GM13976 (cell line): ENCODE results near the gene TAS2R60.
"Not testable (repeated sequence)": the region's sequence is repeated elsewhere in the genome, so short reads cannot be mapped to it uniquely, and the experiment has no call there.

Experiments
- DNase-seq: peaks from one replicate; pipeline ENCODE4 v3.0.0; 2012; ENCODE audit warnings: low spot score
- in situ Hi-C: fragments of 300-500 bp; cut with MboI; formaldehyde crosslinking; loops from one replicate; pipeline ENCODE4 v1.12.0; 2022; ENCODE audit warnings: low sequenced_read_pairs, mixed read lengths, inconsistent platforms; ENCODE audit not compliant: unreplicated experiment
- TF ChIP-seq, protein P1 (sequence below): IDR thresholded peaks from 2 replicates; pipeline ENCODE4 v1.5.1; 2012; ENCODE audit warnings: borderline replicate concordance, mild to moderate bottlenecking; ENCODE audit not compliant: insufficient read depth; ENCODE audit errors: extremely low read depth, missing control alignments, control extremely low read depth

The TAS2R60 gene

DNA sequence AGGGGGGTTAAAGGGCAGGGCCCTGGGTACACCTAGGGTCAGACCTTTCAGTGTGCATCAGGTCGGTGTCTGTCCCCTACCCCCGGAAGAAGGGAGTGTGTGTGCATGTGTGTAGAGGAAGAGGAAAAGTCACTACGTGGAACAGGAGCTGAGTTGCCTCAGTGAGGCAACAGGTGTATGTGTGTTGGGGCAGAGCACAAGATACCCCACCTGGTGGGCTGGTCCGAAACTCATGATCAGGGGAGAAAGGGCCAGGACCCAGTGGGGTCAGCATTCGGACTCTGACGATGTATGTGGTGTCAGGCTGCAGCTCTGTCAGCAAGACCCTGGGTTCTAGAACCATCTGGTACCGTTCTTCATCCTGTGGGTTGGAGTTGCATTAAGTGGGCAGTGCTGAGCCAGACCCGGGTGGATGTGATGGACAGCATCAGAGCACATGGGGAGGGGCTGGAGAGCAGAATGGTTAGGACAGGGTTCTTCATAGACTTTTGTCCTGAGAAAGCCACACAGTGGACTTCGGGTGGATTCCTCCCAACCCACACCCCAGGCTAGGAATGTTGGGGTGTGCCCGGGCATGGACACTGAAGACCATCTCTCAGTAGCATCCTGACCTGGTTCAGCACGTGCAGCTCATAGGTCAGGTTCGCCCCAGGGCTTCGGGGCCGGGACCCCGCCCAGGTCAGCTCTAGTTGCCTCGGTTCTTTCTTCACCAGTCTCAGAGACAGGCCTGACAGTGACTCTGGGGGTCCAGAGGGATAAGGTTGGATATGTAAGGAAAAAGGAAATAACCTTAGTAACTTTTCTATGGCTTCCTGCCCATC, 45.3 kb upstream of the TAS2R60 start:
- DNase-seq: no peak
- in situ Hi-C loops: no loop called here
- TF ChIP-seq, protein P1, sequence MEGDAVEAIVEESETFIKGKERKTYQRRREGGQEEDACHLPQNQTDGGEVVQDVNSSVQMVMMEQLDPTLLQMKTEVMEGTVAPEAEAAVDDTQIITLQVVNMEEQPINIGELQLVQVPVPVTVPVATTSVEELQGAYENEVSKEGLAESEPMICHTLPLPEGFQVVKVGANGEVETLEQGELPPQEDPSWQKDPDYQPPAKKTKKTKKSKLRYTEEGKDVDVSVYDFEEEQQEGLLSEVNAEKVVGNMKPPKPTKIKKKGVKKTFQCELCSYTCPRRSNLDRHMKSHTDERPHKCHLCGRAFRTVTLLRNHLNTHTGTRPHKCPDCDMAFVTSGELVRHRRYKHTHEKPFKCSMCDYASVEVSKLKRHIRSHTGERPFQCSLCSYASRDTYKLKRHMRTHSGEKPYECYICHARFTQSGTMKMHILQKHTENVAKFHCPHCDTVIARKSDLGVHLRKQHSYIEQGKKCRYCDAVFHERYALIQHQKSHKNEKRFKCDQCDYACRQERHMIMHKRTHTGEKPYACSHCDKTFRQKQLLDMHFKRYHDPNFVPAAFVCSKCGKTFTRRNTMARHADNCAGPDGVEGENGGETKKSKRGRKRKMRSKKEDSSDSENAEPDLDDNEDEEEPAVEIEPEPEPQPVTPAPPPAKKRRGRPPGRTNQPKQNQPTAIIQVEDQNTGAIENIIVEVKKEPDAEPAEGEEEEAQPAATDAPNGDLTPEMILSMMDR: no peak

DNA sequence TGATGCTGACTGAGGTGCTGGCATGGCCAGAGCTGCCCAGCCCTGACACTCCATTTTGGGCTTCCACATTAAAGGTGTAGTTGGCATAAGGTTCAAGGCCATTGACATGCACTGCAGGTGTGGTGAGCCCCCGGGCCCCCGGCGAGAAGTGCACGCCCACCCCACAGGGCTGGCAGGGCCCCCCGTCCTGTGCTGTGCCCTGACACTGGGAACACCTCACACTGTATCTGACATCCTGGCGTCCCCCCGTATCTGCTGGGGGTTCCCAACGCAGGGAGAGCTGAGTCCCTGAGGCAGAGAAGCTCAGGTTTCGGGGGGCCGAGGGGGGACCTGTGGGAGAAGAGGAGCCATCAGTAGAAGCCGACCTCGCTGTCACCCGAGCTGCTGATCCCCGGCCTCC, 44.6 kb upstream of the TAS2R60 start:
- TF ChIP-seq, protein P1: no peak
- in situ Hi-C loops: no loop called here
- DNase-seq: no peak

DNA sequence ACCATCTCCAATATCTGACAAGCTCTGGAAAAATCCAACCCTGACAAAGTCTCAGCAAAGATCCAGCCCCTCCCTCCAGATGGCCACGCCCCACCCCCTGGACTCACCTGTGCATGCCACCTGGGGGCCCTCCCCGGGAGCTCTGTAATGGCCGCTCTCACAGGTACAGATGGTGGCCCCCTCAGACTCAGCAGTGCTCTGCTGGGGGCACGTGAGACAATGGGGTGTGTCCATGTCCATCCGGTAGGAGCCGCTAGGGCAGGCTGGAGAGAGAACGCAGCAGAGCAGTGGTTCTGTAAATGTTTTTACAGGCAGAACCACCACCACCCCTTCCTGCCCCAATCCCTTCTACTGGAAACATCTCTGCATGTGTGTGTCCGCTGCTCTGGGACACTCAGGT, 44.1 kb upstream of the TAS2R60 start:
- no peak for DNase-seq

DNA sequence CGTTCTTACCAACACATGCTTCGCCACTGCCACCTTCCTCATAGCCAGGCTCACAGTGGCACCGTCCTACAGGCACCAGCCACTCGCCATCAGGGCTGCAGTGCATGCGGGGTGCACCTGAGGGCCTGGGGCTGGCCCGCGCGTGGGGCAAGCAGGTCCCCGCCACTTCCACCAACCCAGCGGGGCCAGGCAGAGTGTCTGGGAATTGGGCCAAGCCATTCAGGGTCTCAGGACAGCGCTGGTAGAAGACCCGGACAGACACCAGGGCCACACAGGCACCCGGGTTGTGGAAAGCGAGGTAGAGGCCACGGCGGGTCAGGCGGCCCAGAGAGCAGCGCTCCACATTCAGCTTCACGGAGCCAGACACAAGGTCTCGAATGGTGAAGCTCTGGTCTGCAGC, 43.6 kb upstream of the TAS2R60 start:
- TF ChIP-seq, protein P1: no peak
- DNase-seq: no peak
- in situ Hi-C loops: loop anchor here (25.0 kb wide), 1 partner anchor 162 kb away; no protein-coding TSS in a partner anchor

More for the DNA sequence above, 44.1 kb upstream of the TAS2R60 start:
- in situ Hi-C loops: no loop called here
- TF ChIP-seq, protein P1: no peak

DNA sequence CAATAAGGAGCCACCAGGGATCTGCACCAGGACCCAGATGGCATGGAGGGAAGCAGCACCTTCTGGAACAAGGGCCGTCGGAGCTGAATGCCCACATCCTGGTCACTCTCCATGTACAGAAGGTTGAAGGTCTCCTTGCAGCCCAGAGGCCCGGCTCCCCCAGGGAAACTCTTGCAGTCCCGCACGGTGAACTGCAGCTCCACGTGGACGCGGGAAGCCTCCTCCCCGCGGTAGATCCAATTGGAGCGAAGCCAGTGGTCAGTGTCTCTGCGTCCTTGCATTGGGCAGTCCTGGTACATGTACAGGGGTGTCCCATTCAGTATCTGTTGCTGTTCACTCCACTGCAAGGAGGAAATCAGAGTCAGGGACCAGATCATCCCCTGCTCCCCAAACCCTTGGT, 42.0 kb upstream of the TAS2R60 start:
- TF ChIP-seq, protein P1: no peak
- in situ Hi-C loops: loop anchor here (25.0 kb wide), 1 partner anchor 164 kb away; no protein-coding TSS in a partner anchor
- DNase-seq: no peak

DNA sequence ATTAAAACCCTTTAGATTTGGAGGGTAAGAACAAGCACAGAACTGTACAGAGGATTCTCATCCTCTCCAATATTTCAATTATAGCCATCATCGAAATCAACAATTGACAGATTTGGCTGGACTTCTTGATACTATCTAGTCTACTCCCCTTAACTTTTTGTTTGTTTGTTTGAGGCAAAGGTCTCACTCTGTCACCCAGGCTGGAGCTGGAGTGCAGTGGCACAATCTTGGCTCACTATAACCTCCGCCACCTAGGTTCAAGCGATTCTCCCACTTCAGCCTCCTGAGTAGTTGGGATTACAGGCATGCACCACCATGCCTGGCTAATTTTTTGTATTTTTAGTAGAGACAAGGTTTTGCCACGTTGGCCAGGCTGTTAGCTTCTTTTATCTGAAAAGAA, 41.0 kb upstream of the TAS2R60 start:
- DNase-seq: not testable (repeated sequence)
- in situ Hi-C loops: loop anchor here (25.0 kb wide), 1 partner anchor 165 kb away; no protein-coding TSS in a partner anchor
